IMR-90 (cell line): ENCODE measurements around the gene SLC49A4. TPM values are rescaled to one million over a fixed set of nuclear protein-coding genes. Genes with fewer than 3 reads are reported as not detected.

Experiments used
- ATAC-seq: fragments of 200-7000 bp; cut with Tn5 transposase; 2 replicates; pipeline ENCODE4 v1.9.1; 2020; ENCODE audit warnings: low read depth, mild to moderate bottlenecking, moderate library complexity
- BruUV-seq: library from RNA; stranded (reverse); fragments of 400-500 nt; replicated peaks from 2 replicates; lab custom pipeline; 2021; lab: Mats Ljungman, UMichigan
- CTCF ChIA-PET: fragments of 300-600 bp; formaldehyde crosslinking; extraction: SDS; loops from one replicate; lab custom pipeline; 2021; ENCODE audit warnings: antibody characterized with exemption; lab: Yijun Ruan, JAX
- POLR2A ChIA-PET: fragments of 300-600 bp; sonication (Branson Sonifier 250); formaldehyde crosslinking; loops from one replicate; lab custom pipeline; 2022; ENCODE audit warnings: antibody characterized with exemption; ENCODE audit not compliant: unreplicated experiment; lab: Charles Lee
- DNase-seq: peaks from one replicate; pipeline ENCODE4 v3.0.0; 2013
- H2AFZ ChIP-seq: replicated peaks from 2 replicates; pipeline ENCODE3; 2013; ENCODE audit warnings: low read length, mild to moderate bottlenecking; ENCODE audit not compliant: poor library complexity
- H2AK5ac ChIP-seq: 2 replicates; pipeline ENCODE4 v1.6.1; 2013; ENCODE audit warnings: low read depth, low read length, inconsistent platforms
- H2AK9ac ChIP-seq: replicated peaks from 2 replicates; pipeline ENCODE3; 2013; ENCODE audit warnings: mild to moderate bottlenecking, low read depth, low read length, moderate library complexity; ENCODE audit not compliant: poor library complexity
- H2BK120ac ChIP-seq: 2 replicates; pipeline ENCODE4 v1.6.1; 2013; ENCODE audit warnings: low read depth, low read length, inconsistent platforms
- H2BK15ac ChIP-seq: 3 replicates; pipeline ENCODE4 v1.6.1; 2013; ENCODE audit warnings: low read depth, low read length, inconsistent platforms
- H2BK20ac ChIP-seq: 2 replicates; pipeline ENCODE4 v1.6.1; 2013; ENCODE audit warnings: low read depth, mild to moderate bottlenecking, inconsistent platforms, low read length, moderate library complexity
- H2BK5ac ChIP-seq: 2 replicates; pipeline ENCODE4 v1.6.1; 2013; ENCODE audit warnings: mild to moderate bottlenecking, low read depth, low read length, inconsistent platforms; ENCODE audit not compliant: poor library complexity, severe bottlenecking
- H3K14ac ChIP-seq: replicated peaks from 2 replicates; pipeline ENCODE4 v1.6.1; 2013; ENCODE audit warnings: low read depth, low read length, inconsistent platforms
- H3K18ac ChIP-seq: 2 replicates; pipeline ENCODE4 v1.6.1; 2013; ENCODE audit warnings: low read depth, low read length, control low read depth
- H3K23ac ChIP-seq: 2 replicates; pipeline ENCODE4 v1.6.1; 2013; ENCODE audit warnings: low read depth, low read length, inconsistent platforms
- H3K27ac ChIP-seq: 2 replicates; pipeline ENCODE4 v1.5.1; 2013; ENCODE audit warnings: mild to moderate bottlenecking, control low read depth, low read length; ENCODE audit not compliant: insufficient read depth
- H3K27me3 ChIP-seq: 2 replicates; pipeline ENCODE4 v1.6.1; 2013; ENCODE audit warnings: low read length; ENCODE audit not compliant: control insufficient read depth, insufficient read depth
- H3K36me3 ChIP-seq: 2 replicates; pipeline ENCODE4 v1.6.1; 2013; ENCODE audit warnings: low read length, mixed read lengths; ENCODE audit not compliant: control insufficient read depth, insufficient read depth
- H3K4ac ChIP-seq: 2 replicates; pipeline ENCODE4 v1.6.1; 2013; ENCODE audit warnings: low read depth, low read length, inconsistent platforms
- H3K4me1 ChIP-seq: 2 replicates; pipeline ENCODE4 v1.6.1; 2013; ENCODE audit warnings: low read length, mixed read lengths; ENCODE audit not compliant: control insufficient read depth, insufficient read depth
- H3K4me2 ChIP-seq: 2 replicates; pipeline ENCODE4 v1.6.1; 2013; ENCODE audit warnings: low read depth, mild to moderate bottlenecking, control low read depth, low read length, moderate library complexity
- H3K4me3 ChIP-seq: 2 replicates; pipeline ENCODE4 v1.5.1; 2013; ENCODE audit warnings: low read depth, mild to moderate bottlenecking, control low read depth, low read length, moderate library complexity; ENCODE audit not compliant: insufficient read depth
- H3K56ac ChIP-seq: 2 replicates; pipeline ENCODE4 v1.6.1; 2013; ENCODE audit warnings: low read length, inconsistent platforms; ENCODE audit not compliant: insufficient read depth; ENCODE audit errors: extremely low read depth
- H3K79me1 ChIP-seq, 2 experiments: 2 replicates each; pipeline ENCODE4 v1.6.1; 2013; ENCODE audit warnings: low read length in 2 of 2, inconsistent platforms in 1 of 2, low read depth in 1 of 2
- H3K9ac ChIP-seq: 2 replicates; pipeline ENCODE4 v1.6.1; 2013; ENCODE audit warnings: low read depth, low read length, control low read depth
- H3K9me1 ChIP-seq: 2 replicates; pipeline ENCODE4 v1.6.1; 2013; ENCODE audit warnings: low read length, inconsistent platforms; ENCODE audit not compliant: insufficient read depth
- H3K9me3 ChIP-seq: 2 replicates; pipeline ENCODE4 v1.6.1; 2013; ENCODE audit warnings: low read length; ENCODE audit not compliant: control insufficient read depth, insufficient read depth
- H4K20me1 ChIP-seq: 2 replicates; pipeline ENCODE4 v1.6.1; 2013; ENCODE audit warnings: low read length, inconsistent platforms; ENCODE audit not compliant: insufficient read depth
- H4K5ac ChIP-seq: 2 replicates; pipeline ENCODE4 v1.6.1; 2013; ENCODE audit warnings: mild to moderate bottlenecking, low read depth, low read length, control low read depth
- H4K8ac ChIP-seq, 2 experiments: 2 replicates each; pipeline ENCODE4 v1.6.1; 2013; ENCODE audit warnings: low read depth in 2 of 2, low read length in 2 of 2, control low read depth in 1 of 2, inconsistent platforms in 1 of 2
- H4K91ac ChIP-seq: 2 replicates; pipeline ENCODE4 v1.6.1; 2013; ENCODE audit warnings: low read depth, low read length, inconsistent platforms; ENCODE audit not compliant: insufficient read depth
- CEBPB ChIP-seq: IDR thresholded peaks from 2 replicates; pipeline ENCODE4 v1.6.1; 2012; ENCODE audit warnings: low read depth, low read length, improper control_type of control experiment
- CHD1 ChIP-seq: IDR thresholded peaks from 2 replicates; pipeline ENCODE4 v1.6.1; 2012; ENCODE audit warnings: low read depth, low read length, improper control_type of control experiment
- FOS ChIP-seq: fragments of 150-350 bp; IDR thresholded peaks from 2 replicates; pipeline ENCODE4 v1.6.1; 2016; ENCODE audit warnings: low read depth, low read length
- MAFK ChIP-seq: IDR thresholded peaks from 2 replicates; pipeline ENCODE4 v1.6.1; 2012; ENCODE audit warnings: low read depth, low read length, improper control_type of control experiment
- MAZ ChIP-seq: IDR thresholded peaks from 2 replicates; pipeline ENCODE4 v1.6.1; 2012; ENCODE audit warnings: low read depth, mild to moderate bottlenecking, low read length, improper control_type of control experiment, moderate library complexity, borderline replicate concordance
- MXI1 ChIP-seq: IDR thresholded peaks from 2 replicates; pipeline ENCODE4 v1.6.1; 2012; ENCODE audit warnings: low read depth, mild to moderate bottlenecking, low read length, moderate library complexity, borderline replicate concordance
- NFE2L2 ChIP-seq: fragments of 150-350 bp; IDR thresholded peaks from 2 replicates; pipeline ENCODE4 v1.6.1; 2016; ENCODE audit warnings: low read depth, mild to moderate bottlenecking, low read length
- POLR2A ChIP-seq: IDR thresholded peaks from 2 replicates; pipeline ENCODE4 v1.6.1; 2012; ENCODE audit warnings: mild to moderate bottlenecking, low read depth, low read length
- RAD21 ChIP-seq: IDR thresholded peaks from 2 replicates; pipeline ENCODE4 v1.6.1; 2012; ENCODE audit warnings: low read length, improper control_type of control experiment
- RCOR1 ChIP-seq: IDR thresholded peaks from 2 replicates; pipeline ENCODE4 v1.6.1; 2012; ENCODE audit warnings: mild to moderate bottlenecking, low read length, improper control_type of control experiment; ENCODE audit not compliant: insufficient replicate concordance
- RFX5 ChIP-seq: IDR thresholded peaks from 2 replicates; pipeline ENCODE4 v1.8.0; 2012; ENCODE audit warnings: low read depth, mild to moderate bottlenecking, low read length, moderate library complexity
- SMC3 ChIP-seq: fragments of 150-350 bp; IDR thresholded peaks from 2 replicates; pipeline ENCODE4 v1.6.1; 2016; ENCODE audit warnings: low read depth, mild to moderate bottlenecking, antibody characterized with exemption, low read length, moderate library complexity
- WGBS, 2 experiments: methylation state at CpG; one replicate each; pipeline versions ENCODE4 v1.1.5 to v1.1.7; 2013; ENCODE audit warnings: missing lambda C conversion rate in 2 of 2; ENCODE audit not compliant: insufficient read length in 1 of 2; ENCODE audit errors: extremely low coverage in 2 of 2; 5-methylcytosine and 5-hydroxymethylcytosine counted together
- dilution Hi-C: fragments of 300-500 bp; cut with HindIII; formaldehyde crosslinking; loops from one replicate; pipeline ENCODE4 v1.14.3; 2018; ENCODE audit warnings: low sequenced_read_pairs; ENCODE audit not compliant: unreplicated experiment
- in situ Hi-C: fragments of 300-500 bp; cut with MboI; formaldehyde crosslinking; loops from 3 replicates; pipeline ENCODE4 v1.14.3; 2019; ENCODE audit warnings: low sequenced_read_pairs, inconsistent platforms, mixed read lengths
- intact Hi-C: fragments of 100-400 bp; cut with micrococcal nuclease; formaldehyde crosslinking; loops from 2 replicates; pipeline ENCODE4 v1.10.0; 2022
- polyA plus RNA-seq, 3 experiments: library from polyadenylated mRNA; depleted of rRNA; stranded (reverse); fragments of >200 nt; gene quantifications; 2 replicates each; pipeline ENCODE4 v1.2.3, GENCODE V29; 2012; ENCODE audit warnings: low replicate concordance in 1 of 3
- total RNA-seq: library from RNA; depleted of rRNA; stranded (reverse); fragments of >200 nt; gene quantifications from 2 replicates; pipeline ENCODE4 v1.2.3, GENCODE V29; 2012
- TF ChIP-seq, protein P1 (sequence below): fragments of 150-350 bp; IDR thresholded peaks from 2 replicates; pipeline ENCODE4 v1.6.1; 2017; ENCODE audit warnings: mild to moderate bottlenecking, antibody characterized with exemption, low read length, low read depth
- TF ChIP-seq, protein P2 (sequence below): conservative IDR thresholded peaks from 2 replicates; pipeline ENCODE4 v1.5.1; 2012; ENCODE audit warnings: mild to moderate bottlenecking, low read depth, low read length, improper control_type of control experiment
- TF ChIP-seq, protein P3 (sequence below): fragments of 150-350 bp; IDR thresholded peaks from 2 replicates; pipeline ENCODE4 v1.6.1; 2016; ENCODE audit warnings: low read depth, mild to moderate bottlenecking, low read length, moderate library complexity, borderline replicate concordance

The SLC49A4 gene
- total and polyA plus RNA-seq, 2 of the 4 experiments (the other 2 are of a cell fraction) = 6.5 to 6.8 TPM

DNA sequence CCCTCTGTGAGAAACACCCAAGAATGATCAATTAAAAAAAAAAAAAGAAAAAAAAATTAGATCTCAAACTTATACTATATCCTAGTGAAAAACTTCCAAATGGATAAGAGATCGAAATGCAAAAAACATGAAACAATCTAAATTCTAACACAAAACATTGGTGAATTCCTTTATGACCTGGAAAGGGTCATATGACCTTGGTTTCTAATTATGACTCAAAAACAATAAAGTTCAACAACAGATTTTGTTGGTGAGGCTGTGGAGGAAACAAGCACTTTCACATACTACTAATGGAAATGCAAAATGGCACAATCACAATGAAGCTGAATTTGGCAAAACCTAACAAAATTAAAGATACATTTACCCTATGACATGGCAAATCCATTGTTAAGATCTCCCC, 46.5 kb upstream of the SLC49A4 start:
- H4K5ac ChIP-seq = no peak overlapping the region
- no TSS peak for BruUV-seq
- no peaks in the 10 kb centered on the region; the same call in 1 of the 2 replicates for H3K4me1 ChIP-seq
- TF ChIP-seq MXI1 (no peak), RFX5 (no peak), RCOR1 (no peak), FOS (no peak), SMC3 (no peak), CHD1 (no peak), RAD21 (no peak), POLR2A (no peak), NFE2L2 (no peak), MAFK (no peak), MAZ (no peak), CEBPB (no peak)
- TF ChIP-seq, protein P1, sequence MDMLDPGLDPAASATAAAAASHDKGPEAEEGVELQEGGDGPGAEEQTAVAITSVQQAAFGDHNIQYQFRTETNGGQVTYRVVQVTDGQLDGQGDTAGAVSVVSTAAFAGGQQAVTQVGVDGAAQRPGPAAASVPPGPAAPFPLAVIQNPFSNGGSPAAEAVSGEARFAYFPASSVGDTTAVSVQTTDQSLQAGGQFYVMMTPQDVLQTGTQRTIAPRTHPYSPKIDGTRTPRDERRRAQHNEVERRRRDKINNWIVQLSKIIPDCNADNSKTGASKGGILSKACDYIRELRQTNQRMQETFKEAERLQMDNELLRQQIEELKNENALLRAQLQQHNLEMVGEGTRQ = no peak
- TF ChIP-seq, protein P2, sequence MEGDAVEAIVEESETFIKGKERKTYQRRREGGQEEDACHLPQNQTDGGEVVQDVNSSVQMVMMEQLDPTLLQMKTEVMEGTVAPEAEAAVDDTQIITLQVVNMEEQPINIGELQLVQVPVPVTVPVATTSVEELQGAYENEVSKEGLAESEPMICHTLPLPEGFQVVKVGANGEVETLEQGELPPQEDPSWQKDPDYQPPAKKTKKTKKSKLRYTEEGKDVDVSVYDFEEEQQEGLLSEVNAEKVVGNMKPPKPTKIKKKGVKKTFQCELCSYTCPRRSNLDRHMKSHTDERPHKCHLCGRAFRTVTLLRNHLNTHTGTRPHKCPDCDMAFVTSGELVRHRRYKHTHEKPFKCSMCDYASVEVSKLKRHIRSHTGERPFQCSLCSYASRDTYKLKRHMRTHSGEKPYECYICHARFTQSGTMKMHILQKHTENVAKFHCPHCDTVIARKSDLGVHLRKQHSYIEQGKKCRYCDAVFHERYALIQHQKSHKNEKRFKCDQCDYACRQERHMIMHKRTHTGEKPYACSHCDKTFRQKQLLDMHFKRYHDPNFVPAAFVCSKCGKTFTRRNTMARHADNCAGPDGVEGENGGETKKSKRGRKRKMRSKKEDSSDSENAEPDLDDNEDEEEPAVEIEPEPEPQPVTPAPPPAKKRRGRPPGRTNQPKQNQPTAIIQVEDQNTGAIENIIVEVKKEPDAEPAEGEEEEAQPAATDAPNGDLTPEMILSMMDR = no peak
- TF ChIP-seq, protein P3, sequence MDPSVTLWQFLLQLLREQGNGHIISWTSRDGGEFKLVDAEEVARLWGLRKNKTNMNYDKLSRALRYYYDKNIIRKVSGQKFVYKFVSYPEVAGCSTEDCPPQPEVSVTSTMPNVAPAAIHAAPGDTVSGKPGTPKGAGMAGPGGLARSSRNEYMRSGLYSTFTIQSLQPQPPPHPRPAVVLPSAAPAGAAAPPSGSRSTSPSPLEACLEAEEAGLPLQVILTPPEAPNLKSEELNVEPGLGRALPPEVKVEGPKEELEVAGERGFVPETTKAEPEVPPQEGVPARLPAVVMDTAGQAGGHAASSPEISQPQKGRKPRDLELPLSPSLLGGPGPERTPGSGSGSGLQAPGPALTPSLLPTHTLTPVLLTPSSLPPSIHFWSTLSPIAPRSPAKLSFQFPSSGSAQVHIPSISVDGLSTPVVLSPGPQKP = no peak
- H3K56ac ChIP-seq = no peak overlapping the region
- H3K14ac ChIP-seq = no peak overlapping the region
- H4K91ac ChIP-seq = no peak overlapping the region
- in situ Hi-C loops (no loop called here), dilution Hi-C loops (no loop called here), intact Hi-C loops (no loop called here)
- H3K36me3 ChIP-seq = no peaks in the 10 kb centered on the region
- no peak overlapping the region for H3K4me2 ChIP-seq
- H3K9me3 ChIP-seq = no peaks in the 10 kb centered on the region
- no peak for ATAC-seq
- H3K23ac ChIP-seq = no peak overlapping the region
- DNase-seq = no peak
- POLR2A ChIA-PET = no interaction called here
- H3K18ac ChIP-seq = no peak overlapping the region
- H4K8ac ChIP-seq = no peak overlapping the region
- H2BK20ac ChIP-seq = no peak overlapping the region
- no peaks in the 10 kb centered on the region for H3K27me3 ChIP-seq
- no peak overlapping the region for H2BK120ac ChIP-seq
- H3K27ac ChIP-seq = no peak overlapping the region
- H3K9ac ChIP-seq = no peak overlapping the region
- H2AK9ac ChIP-seq = no peak overlapping the region
- no CpG with 5 or more reads among the region's 1 CpG for WGBS, 2 experiments
- no peaks in the 10 kb centered on the region for H3K9me1 ChIP-seq
- no peak overlapping the region for H2AK5ac ChIP-seq
- H2BK5ac ChIP-seq = no peak overlapping the region
- no peak overlapping the region for H3K4me3 ChIP-seq
- H3K79me1 ChIP-seq = no peaks in the 10 kb centered on the region
- H4K20me1 ChIP-seq = no peaks in the 10 kb centered on the region
- H3K4ac ChIP-seq = no peak overlapping the region
- CTCF ChIA-PET = no interaction called here
- H2AFZ ChIP-seq = no peak overlapping the region
- no peak overlapping the region for H2BK15ac ChIP-seq
